Activated CD4-positive, CD25-positive, alpha-beta regulatory T cell (primary cell): ENCODE results near the gene DCANP1.
"Not testable (repeated sequence)": the region's sequence is repeated elsewhere in the genome, so short reads cannot be mapped to it uniquely, and the experiment has no call there.

Source experiments
- DNase-seq, 4 experiments: peaks; one replicate each; lab custom pipeline; 2025; lab: John Stamatoyannopoulos, UW

Gene DCANP1

GRCh38 chr5:135447298-135447929, at the start of gene DCANP1:
TSS of gene DCANP1 (minus strand) at chr5:135447348. CDS start at chr5:135447108, 240 bp downstream.
- no peak for DNase-seq

- DNase-seq = not testable (repeated sequence)
These were observed 48.4 kb upstream of the DCANP1 start for GRCh38 chr5:135495531-135495930.

- no peak for DNase-seq
These were observed 47.0 kb upstream of the DCANP1 start for GRCh38 chr5:135494196-135494595.

GRCh38 chr5:135493406-135494180, 46.4 kb upstream of the DCANP1 start:
- DNase-seq = no peak

GRCh38 chr5:135492319-135492626, 45.1 kb upstream of the DCANP1 start:
- DNase-seq = no peak

- DNase-seq = no peak
These were observed 44.6 kb upstream of the DCANP1 start for GRCh38 chr5:135491552-135492318.

- DNase-seq = no peak
These were observed 43.9 kb upstream of the DCANP1 start for GRCh38 chr5:135491038-135491551.

GRCh38 chr5:135490245-135491037, 43.3 kb upstream of the DCANP1 start:
- no peak for DNase-seq

- no peak for DNase-seq
These were observed 42.5 kb upstream of the DCANP1 start for GRCh38 chr5:135489466-135490244.

GRCh38 chr5:135488727-135489465, 41.7 kb upstream of the DCANP1 start:
- no peak for DNase-seq

- no peak for DNase-seq
These were observed 40.8 kb upstream of the DCANP1 start for GRCh38 chr5:135487839-135488514.

GRCh38 chr5:135487037-135487395, 39.9 kb upstream of the DCANP1 start:
- no peak for DNase-seq

GRCh38 chr5:135486131-135487036, 39.2 kb upstream of the DCANP1 start:
- no peak for DNase-seq

GRCh38 chr5:135484674-135485086, 37.5 kb upstream of the DCANP1 start:
- DNase-seq = no peak

GRCh38 chr5:135483254-135483653, 36.1 kb upstream of the DCANP1 start:
- DNase-seq = no peak

- no peak for DNase-seq
These were observed 35.3 kb upstream of the DCANP1 start for GRCh38 chr5:135482381-135482933.

GRCh38 chr5:135481909-135482311, 34.8 kb upstream of the DCANP1 start:
- DNase-seq = no peak

GRCh38 chr5:135481387-135481786, 34.2 kb upstream of the DCANP1 start:
- DNase-seq = no peak
